ENCODE data around the gene LSAMP.

The LSAMP gene

GRCh38 chr3:115830764-115831395, 614.4 kb downstream of the LSAMP start:
- POLR2A ChIA-PET, result no interaction called here

DNA sequence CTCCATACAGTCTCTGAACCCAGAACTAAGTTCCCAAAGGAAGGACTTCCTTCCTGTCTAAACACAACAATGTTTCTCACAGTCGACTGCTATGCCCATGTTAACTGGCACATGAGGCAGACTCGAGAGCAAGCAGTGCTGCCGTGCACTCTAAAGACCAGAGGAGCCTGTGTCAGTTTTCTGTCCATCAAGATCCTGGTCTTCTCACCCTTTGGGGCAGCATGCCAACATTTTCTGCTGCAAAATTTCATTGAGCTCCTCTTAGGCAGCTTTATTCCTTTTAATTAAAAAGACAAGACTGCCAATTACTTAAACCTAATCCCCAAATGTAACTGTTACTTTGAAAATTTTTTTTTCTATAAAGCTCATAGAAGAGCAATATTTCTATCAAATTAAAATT, 616.9 kb downstream of the LSAMP start:
- DNase-seq (ENCODE audit: low read depth, low spot score), result no peak
- TF ChIP-seq CTCF (IDR thresholded peaks at IDR 0.05; ENCODE audit: insufficient read depth, low read length, missing control alignments), result no peak
- POLR2A ChIA-PET, result no interaction called here
- CTCF ChIA-PET, result interaction anchor here (0.7 to 5.8 kb wide), 6 partner anchors 8 to 94 kb away, joined by 3 to 42 read pairs (median 4); no protein-coding TSS in a partner anchor
- H3K4me3 ChIP-seq (ENCODE audit: low read depth, low read length), result no peak overlapping the region

More at GRCh38 chr3:115830764-115831395, 614.4 kb downstream of the LSAMP start:
- H3K4me3 ChIP-seq (ENCODE audit: low read depth, low read length), result no peak overlapping the region
- no peak for TF ChIP-seq CTCF (IDR thresholded peaks at IDR 0.05; ENCODE audit: insufficient read depth, low read length, missing control alignments)
- CTCF ChIA-PET, result interaction anchor here (0.9 to 5.8 kb wide), 5 partner anchors 11 to 926 kb away, joined by 3 to 42 read pairs (median 7); no protein-coding TSS in a partner anchor
- no peak for DNase-seq (ENCODE audit: low read depth, low spot score)

DNA sequence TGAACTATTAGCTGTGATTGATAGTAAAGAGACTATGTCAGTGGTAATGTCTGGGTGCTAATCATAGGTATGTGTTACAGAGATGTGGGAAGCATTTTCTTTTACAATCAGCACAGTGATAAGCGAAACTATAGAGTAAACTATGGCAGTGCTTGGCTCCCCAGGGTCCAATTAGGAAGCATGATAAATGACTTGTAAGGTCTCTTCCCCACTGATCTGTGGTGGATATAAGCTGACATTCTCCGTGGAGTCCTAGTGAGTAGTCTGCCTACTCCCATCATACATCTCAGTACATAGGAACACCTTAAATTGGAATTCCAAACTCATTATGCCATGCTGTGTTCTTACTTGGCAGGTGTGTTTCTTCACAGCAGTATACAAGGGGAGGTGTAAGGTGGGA, 617.8 kb downstream of the LSAMP start:
- no peak for DNase-seq (ENCODE audit: low read depth, low spot score)
- CTCF ChIA-PET, result interaction anchor here (0.9 to 5.8 kb wide), 5 partner anchors 8 to 931 kb away, joined by 3 to 42 read pairs (median 3); no protein-coding TSS in a partner anchor
- no peak overlapping the region for H3K4me3 ChIP-seq (ENCODE audit: low read depth, low read length)
- no peak for TF ChIP-seq CTCF (IDR thresholded peaks at IDR 0.05; ENCODE audit: insufficient read depth, low read length, missing control alignments)
- POLR2A ChIA-PET, result no interaction called here

- H3K4me3 ChIP-seq (ENCODE audit: low read depth, low read length), result no peak overlapping the region
- CTCF ChIA-PET, result interaction anchor here (0.8 to 3.8 kb wide), 4 partner anchors 11 to 131 kb away, joined by 3 to 17 read pairs (median 10); no protein-coding TSS in a partner anchor
- POLR2A ChIA-PET, result interaction anchor here (0.6 kb wide), 1 partner anchor 9 kb away, joined by 4 read pairs; no protein-coding TSS in a partner anchor
- DNase-seq (ENCODE audit: low read depth, low spot score), result no peak
- no peak for TF ChIP-seq CTCF (IDR thresholded peaks at IDR 0.05; ENCODE audit: insufficient read depth, low read length, missing control alignments)
Measured at GRCh38 chr3:115825046-115825445, 620.2 kb downstream of the LSAMP start.

GRCh38 chr3:115823083-115823482, 622.2 kb downstream of the LSAMP start:
- POLR2A ChIA-PET, result no interaction called here
- CTCF ChIA-PET, result interaction anchor here (0.9 to 3.1 kb wide), 8 partner anchors 9 to 634 kb away, joined by 3 to 16 read pairs (median 3); no protein-coding TSS in a partner anchor
- H3K4me3 ChIP-seq (ENCODE audit: low read depth, low read length), result no peak overlapping the region
- TF ChIP-seq CTCF (IDR thresholded peaks at IDR 0.05; ENCODE audit: insufficient read depth, low read length, missing control alignments), result no peak
- DNase-seq (ENCODE audit: low read depth, low spot score), result no peak

DNA sequence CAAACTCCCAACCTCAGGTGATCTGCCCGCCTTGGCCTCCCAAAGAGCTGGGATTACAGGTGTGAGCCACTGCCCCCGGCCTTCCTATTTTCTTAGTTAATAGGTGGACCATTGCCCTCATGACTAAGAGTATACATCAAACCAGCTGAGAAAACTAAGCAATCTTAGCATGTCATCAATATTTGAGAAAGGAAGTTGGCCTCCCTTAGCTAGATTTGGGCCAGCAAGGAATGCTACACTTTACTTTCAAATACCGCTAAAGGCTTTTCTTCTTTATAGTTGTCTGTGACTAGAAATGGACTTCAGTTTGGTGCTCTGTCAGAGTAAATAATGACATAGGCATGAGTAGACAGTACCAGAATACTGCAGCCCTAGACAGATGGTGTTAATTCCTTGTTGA, 622.7 kb downstream of the LSAMP start:
- no peak overlapping the region for H3K4me3 ChIP-seq (ENCODE audit: low read depth, low read length)
- TF ChIP-seq CTCF (IDR thresholded peaks at IDR 0.05; ENCODE audit: insufficient read depth, low read length, missing control alignments), result no peak
- CTCF ChIA-PET, result interaction anchor here (0.9 to 3.1 kb wide), 8 partner anchors 8 to 634 kb away, joined by 3 to 16 read pairs (median 3); no protein-coding TSS in a partner anchor
- POLR2A ChIA-PET, result no interaction called here
- no peak for DNase-seq (ENCODE audit: low read depth, low spot score)
